HG02610 (cell line): Measurements from ENCODE around the gene AASDH.

ENCODE experiments used
- ATAC-seq: cut with Tn5 transposase; IDR thresholded peaks from one replicate; pipeline ENCODE4 v1.9.1; 2021; ENCODE audit warnings: mild to moderate bottlenecking, moderate library complexity; ENCODE audit not compliant: unreplicated experiment

AASDH gene

GRCh38 chr4:56316011-56316650, 71.2 kb downstream of the AASDH start:
- ATAC-seq, result no peak

- ATAC-seq, result no peak
Observed at GRCh38 chr4:56315543-56315942, 71.7 kb downstream of the AASDH start.

GRCh38 chr4:56315041-56315440, 72.2 kb downstream of the AASDH start:
- ATAC-seq, result no peak

GRCh38 chr4:56314207-56314915, 72.9 kb downstream of the AASDH start:
- no peak for ATAC-seq

GRCh38 chr4:56313132-56313531, 74.2 kb downstream of the AASDH start:
- ATAC-seq, result no peak

- ATAC-seq, result no peak
Observed at GRCh38 chr4:56311299-56311975, 75.9 kb downstream of the AASDH start.

- ATAC-seq, result no peak
Observed at GRCh38 chr4:56310401-56311125, 76.7 kb downstream of the AASDH start.

- ATAC-seq, result no peak
Observed at GRCh38 chr4:56308384-56308783, 78.9 kb downstream of the AASDH start.

- ATAC-seq, result no peak
Observed at GRCh38 chr4:56307423-56307822, 79.9 kb downstream of the AASDH start.

- no peak for ATAC-seq
Observed at GRCh38 chr4:56305390-56305789, 81.9 kb downstream of the AASDH start.

- no peak for ATAC-seq
Observed at GRCh38 chr4:56303921-56304320, 83.4 kb downstream of the AASDH start.

- no peak for ATAC-seq
Observed at GRCh38 chr4:56302760-56303159, 84.5 kb downstream of the AASDH start.

- no peak for ATAC-seq
Observed at GRCh38 chr4:56301997-56302496, 85.2 kb downstream of the AASDH start.

GRCh38 chr4:56301181-56301996, 85.9 kb downstream of the AASDH start:
- peak; percentile 94 for ATAC-seq

GRCh38 chr4:56298236-56298635, 89.1 kb downstream of the AASDH start:
- no peak for ATAC-seq

- no peak for ATAC-seq
Observed at GRCh38 chr4:56297776-56298175, 89.5 kb downstream of the AASDH start.

- ATAC-seq, result no peak
Observed at GRCh38 chr4:56296526-56296925, 90.8 kb downstream of the AASDH start.

GRCh38 chr4:56293121-56293520, 94.2 kb downstream of the AASDH start:
- ATAC-seq, result no peak

- no peak for ATAC-seq
Observed at GRCh38 chr4:56289934-56290333, 97.4 kb downstream of the AASDH start.

GRCh38 chr4:56288663-56289062, 98.6 kb downstream of the AASDH start:
- no peak for ATAC-seq
